Choroid plexus epithelial cell (primary cell): ENCODE results near the gene PPP1R12B.
A peak's percentile ranks its signal among the peaks of the same experiment; 100 is the strongest.
"Not testable (repeated sequence)": the region's sequence is repeated elsewhere in the genome, so short reads cannot be mapped to it uniquely, and the experiment has no call there.

Experiments used
- DNase-seq: peaks from one replicate; pipeline ENCODE4 v3.0.0-alpha.2; 2010; ENCODE audit warnings: low read depth
- H3K4me3 ChIP-seq: 2 replicates; pipeline ENCODE4 v1.5.1; 2011; ENCODE audit warnings: low read depth, mild to moderate bottlenecking, control low read depth, low read length, moderate library complexity
- TF ChIP-seq, protein P1 (sequence below): conservative IDR thresholded peaks from 2 replicates; pipeline ENCODE4 v1.5.1; 2011; ENCODE audit warnings: low read depth, mild to moderate bottlenecking, control low read depth, inconsistent platforms, low read length, moderate library complexity

PPP1R12B gene

DNA sequence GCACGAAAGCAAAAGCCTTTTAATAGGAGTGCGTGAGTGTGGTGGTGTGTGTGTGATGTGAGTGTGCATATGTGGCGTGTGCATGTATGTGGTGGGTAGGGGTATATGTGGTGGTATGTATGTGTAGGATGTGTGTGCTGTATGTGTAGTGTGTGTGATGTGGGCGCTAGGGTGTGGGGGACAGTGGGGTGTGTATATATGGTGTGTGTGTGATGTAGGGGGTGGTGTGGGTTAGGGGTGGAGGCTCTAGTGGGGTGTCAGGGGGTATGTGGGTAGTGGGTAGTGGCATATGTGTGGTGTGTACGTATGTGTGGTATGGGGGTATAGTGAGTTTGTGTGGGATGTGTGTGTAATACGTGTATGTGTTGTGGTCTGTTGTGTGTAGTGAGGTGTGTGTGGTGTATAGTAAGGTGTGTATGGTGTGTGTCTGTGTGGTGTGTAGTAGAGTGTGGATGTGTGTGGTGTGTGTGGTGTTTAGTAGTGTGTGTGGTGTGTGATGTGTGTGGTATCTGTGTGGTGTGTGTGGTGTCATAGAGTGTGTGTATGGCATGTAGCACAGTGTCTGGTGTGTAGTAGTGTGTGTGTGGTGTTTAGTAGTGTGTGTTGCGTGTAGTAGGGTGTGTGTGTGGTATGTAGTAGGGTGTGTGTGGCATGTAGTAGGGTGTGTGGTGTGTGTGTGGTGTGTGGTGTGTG is 275.7 kb downstream of the PPP1R12B start:
- DNase-seq, result no peak
- no peak overlapping the region for H3K4me3 ChIP-seq
- TF ChIP-seq, protein P1, sequence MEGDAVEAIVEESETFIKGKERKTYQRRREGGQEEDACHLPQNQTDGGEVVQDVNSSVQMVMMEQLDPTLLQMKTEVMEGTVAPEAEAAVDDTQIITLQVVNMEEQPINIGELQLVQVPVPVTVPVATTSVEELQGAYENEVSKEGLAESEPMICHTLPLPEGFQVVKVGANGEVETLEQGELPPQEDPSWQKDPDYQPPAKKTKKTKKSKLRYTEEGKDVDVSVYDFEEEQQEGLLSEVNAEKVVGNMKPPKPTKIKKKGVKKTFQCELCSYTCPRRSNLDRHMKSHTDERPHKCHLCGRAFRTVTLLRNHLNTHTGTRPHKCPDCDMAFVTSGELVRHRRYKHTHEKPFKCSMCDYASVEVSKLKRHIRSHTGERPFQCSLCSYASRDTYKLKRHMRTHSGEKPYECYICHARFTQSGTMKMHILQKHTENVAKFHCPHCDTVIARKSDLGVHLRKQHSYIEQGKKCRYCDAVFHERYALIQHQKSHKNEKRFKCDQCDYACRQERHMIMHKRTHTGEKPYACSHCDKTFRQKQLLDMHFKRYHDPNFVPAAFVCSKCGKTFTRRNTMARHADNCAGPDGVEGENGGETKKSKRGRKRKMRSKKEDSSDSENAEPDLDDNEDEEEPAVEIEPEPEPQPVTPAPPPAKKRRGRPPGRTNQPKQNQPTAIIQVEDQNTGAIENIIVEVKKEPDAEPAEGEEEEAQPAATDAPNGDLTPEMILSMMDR, result no peak

DNA sequence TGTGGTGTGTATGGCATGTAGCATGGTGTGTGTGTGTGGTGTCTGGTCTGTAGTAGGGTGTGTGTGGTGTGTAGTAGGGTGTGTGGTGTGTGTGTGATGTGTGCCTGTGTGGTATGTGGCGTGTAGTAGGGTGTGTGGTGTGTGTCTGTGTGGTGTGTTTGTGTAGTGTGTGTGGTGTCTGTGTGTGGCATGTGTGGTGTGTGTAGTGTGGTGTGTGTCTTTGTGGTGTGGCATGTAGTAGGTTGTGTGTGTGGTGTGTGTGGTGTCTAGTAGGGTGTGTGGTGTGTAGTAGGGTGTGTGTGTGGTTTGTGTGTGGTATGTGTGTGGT is 276.2 kb downstream of the PPP1R12B start:
- no peak overlapping the region for H3K4me3 ChIP-seq
- TF ChIP-seq, protein P1, result no peak
- no peak for DNase-seq

DNA sequence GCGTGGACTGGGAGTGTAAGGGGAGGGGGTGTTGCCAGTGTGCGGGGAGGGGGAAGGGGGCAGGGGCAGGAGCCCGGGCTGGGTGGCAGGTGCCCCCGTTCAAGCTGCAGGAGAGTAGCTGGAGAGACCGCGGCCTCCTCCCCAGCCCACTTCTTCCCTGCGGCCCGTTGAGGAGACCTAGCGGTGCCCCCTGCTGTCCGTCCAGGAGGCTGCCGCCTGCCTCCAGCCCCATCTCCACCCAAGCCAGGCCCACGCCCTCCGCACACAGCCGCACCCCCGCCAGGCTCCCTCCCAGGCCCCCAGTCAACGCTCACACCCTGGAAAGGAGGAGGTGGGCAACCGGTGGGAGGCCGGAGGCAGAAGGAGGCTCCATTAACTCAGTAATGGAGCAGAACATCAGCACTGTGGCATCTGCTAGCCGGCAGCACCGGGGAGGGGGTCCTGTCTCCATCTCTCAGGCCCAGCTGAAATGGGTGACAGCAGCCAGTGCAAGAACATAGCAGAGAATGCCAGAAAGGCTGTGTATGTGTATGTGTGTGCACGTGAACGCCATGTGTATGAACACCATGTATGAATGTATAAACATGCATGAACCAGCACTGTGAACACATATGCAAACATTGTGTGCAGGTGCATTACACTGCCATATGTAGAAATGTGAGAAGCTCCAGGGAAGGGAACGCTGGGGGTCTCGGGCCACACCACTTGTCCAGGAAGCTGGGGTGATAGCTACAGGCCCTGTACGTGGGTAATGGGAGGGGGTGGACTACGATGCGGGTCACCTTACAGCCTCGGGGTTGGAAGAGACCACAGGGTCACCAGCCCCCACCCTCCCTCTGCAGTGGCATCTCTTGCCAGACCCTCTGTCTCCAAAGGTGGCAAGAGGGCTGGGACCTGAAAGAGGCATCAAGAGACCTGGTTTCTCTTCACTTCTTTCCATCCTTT is 277.2 kb downstream of the PPP1R12B start:
- peak; percentile 77 for DNase-seq
- TF ChIP-seq, protein P1, result peak; percentile 78
- H3K4me3 ChIP-seq, result no peak overlapping the region

DNA sequence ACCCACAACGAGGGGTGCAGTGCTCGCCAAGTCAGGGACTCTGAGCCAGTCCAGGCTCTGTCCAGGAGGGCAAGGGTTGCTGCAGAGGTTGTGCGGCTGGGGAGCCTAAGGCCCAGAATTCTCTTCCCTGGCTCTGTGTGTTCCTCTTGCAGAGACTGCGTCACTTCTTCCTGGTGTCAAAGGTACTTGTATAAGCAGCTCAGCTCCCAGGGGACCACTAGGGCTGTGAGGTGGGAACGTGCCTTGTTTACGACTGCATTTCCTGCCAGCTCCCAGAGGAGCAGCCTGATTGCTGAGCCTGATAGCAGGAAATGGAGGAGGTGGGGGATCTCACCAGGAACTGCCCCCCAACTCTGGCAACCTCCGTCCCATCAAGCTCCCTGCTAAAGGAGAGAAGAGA is 278.5 kb downstream of the PPP1R12B start:
- peak; percentile 33 for DNase-seq
- H3K4me3 ChIP-seq, result not testable (repeated sequence)

DNA sequence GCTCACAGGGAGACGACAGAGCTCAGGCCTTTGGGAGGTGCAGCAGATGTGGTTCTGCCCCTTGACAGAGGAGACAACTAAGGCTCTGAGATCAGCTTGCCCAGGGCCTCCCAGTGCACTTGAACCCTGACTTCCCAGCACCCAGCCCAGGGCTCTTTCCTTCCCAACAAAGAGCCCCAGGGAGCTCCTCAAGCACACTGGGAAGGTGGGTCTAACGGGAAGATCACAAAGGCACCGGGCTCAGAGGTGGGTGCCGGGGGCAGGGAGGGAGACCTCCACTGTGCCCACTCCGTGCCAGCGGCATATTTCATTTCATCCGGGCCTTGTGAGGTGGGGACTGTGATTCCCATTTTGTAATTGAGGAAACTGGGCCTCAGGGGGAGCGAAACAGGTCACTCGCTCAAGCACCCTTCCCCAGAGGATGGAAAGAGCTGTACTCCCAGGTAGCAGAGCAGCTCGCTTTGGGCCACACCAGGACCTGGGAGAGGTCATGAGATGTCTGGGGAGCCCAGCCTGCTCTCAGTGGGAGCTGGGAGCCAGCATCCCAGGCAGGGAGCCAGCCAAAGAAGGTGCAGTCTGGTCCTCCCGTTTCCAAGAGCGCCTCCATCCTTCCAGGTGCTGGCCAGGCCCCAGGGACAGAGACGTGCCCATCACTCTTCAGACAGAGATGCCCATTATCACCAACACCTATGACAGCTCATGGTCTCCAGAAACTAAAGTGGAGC is 279.5 kb downstream of the PPP1R12B start:
- no peak overlapping the region for H3K4me3 ChIP-seq
- DNase-seq, result no peak
- TF ChIP-seq, protein P1, result no peak

DNA sequence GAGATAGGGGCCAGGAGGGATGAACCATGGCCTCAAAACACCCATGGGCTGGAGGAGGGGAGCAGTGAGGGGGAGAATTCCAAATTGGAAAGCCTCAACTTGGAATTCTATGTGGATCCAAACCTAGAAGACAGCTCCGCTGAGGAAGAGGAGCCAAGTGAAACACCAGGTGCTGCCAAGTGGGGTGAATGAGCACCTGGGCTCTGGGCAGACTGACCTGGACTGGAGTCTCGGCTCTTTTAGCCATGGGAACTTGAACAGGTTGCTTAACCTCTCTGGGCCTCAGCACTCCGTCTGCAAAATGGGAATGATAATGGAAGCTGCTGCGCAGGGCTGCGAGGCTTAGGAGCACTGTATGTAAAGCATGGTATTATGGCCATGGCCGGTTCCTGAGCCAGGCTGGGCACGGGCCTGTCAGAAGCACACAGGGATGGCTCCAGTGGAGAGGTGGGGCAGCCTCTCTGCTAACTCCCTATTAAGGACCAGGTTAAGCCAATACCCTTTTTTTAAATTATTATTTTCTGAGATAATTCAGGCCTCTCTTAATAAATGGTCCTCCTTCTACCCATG is 280.2 kb downstream of the PPP1R12B start:
- TF ChIP-seq, protein P1, result no peak
- no peak overlapping the region for H3K4me3 ChIP-seq
- DNase-seq, result no peak

DNA sequence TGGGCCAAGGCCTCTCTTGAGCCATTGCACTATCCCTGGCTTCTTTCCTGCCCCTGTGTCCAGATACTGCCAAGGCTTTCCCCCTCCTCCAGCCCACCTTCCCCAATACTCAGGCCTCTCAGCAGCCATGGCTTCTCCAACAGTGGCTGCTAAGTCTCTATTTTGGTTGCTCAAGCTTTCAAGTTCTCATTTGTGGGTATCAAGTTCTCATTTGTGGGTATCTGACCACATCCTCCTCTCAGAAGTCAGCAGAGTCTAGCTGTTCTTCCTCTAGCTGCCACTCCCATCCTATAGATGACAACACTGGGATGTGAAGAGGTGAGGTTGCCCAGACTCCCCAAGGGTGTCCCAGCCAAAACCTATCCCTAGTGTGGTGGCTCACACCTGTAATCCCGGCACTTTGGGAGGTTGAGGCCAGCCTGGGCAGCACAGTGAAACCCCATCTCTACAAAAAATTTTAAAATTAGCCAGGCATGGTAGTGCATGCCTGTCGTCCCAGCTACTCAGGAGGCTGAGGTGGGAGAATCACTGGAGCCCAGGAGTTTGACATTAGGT is 280.8 kb downstream of the PPP1R12B start:
- not testable (repeated sequence) for H3K4me3 ChIP-seq, DNase-seq

DNA sequence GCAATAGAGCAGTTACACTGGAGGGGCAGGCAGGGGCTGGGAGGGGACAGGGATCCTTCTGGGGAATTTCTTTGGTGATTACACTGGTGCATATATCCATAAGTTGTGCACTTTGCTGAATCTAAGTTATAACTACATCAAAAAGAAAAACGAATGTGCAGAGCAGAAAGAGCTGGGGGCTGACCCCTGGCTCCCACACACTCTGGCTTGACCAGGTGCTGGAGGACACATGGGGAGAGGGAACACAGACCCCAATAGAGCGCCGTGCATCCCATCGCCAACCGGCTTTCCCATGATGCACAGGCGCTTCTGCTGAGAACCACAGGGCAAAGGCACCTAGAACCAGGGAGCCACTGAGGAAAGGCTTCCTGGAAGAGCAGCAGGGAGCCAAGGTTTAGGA is 281.6 kb downstream of the PPP1R12B start:
- DNase-seq, H3K4me3 ChIP-seq: not testable (repeated sequence)
